Ureter (tissue), 1 donor: ENCODE results near the gene MYBPC1. TPM values are rescaled to one million over a fixed set of nuclear protein-coding genes. Genes with fewer than 3 reads are reported as not detected.
"Not testable (repeated sequence)": the region's sequence is repeated elsewhere in the genome, so short reads cannot be mapped to it uniquely, and the experiment has no call there.

Experiments
- DNase-seq: peaks from one replicate; pipeline ENCODE4 v3.0.0-alpha.2; 2020; ENCODE audit warnings: low spot score
- total RNA-seq: library from RNA; stranded (reverse); gene quantifications from one replicate; pipeline ENCODE4 v1.2.4, GENCODE V29; 2023
- donor health status: DM: yes; HTN: yes; CAD: no.

MYBPC1 gene
- total RNA-seq, 1 donor from 2014 or later = 1.6 TPM

DNA sequence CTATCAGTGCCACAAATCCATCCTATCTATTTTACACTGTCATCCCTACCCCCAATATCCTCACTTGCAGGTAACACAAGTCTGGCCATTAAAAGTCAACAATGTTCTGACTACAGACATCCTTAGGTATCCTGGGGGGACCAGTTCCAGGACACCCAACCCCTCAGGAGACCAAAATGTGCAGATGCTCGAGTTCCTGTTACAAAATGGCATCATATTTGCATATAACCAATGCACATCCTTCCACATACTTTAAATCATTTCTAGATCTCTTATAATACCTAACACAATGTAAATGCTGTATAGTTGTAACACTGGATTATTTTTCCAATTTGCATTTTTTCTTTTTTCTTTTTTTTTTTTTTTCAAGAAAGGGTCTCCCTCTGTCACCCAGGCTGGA is 137.5 kb downstream of the MYBPC1 start:
- no peak for DNase-seq

GRCh38 chr12:101733166-101733565 is 138.4 kb downstream of the MYBPC1 start:
- DNase-seq = no peak

DNA sequence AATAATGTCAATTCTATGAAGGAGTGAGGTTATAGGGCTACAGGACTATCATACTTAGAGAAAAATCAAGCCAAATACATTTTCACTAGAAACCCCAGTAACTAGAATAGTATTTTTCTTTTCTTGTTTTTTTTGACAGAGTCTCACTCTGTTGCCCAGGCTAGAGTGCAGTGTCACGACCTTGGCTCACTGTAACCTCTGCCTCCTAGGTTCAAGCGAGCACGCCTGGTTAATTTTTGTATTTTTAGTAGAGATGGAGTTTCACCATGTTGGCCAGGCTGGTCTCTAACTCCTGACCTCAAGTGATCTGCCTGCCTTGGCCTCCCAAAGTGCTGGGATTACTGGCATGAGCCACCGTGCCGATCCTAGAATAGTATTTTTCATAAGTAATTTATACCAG is 139.7 kb downstream of the MYBPC1 start:
- not testable (repeated sequence) for DNase-seq

Other genes starting within 250 kb of the MYBPC1 start
- 140 TPM for gene ARL1, start 187.2 kb upstream of the MYBPC1 start, total RNA-seq
- gene SPIC, start 119.6 kb upstream of the MYBPC1 start, total RNA-seq = not detected
- gene CHPT1, start 102.7 kb downstream of the MYBPC1 start, total RNA-seq = 49.9 TPM
- gene SYCP3, start 144.5 kb downstream of the MYBPC1 start, total RNA-seq = not detected
- 57.0 TPM for gene GNPTAB, start 236.0 kb downstream of the MYBPC1 start, total RNA-seq